GM18951 (cell line): Measurements from ENCODE around the gene MARK1.

ENCODE experiments used
- POLR2A ChIP-seq: IDR thresholded peaks from 4 replicates; pipeline ENCODE4 v1.6.1; 2011; ENCODE audit warnings: mild to moderate bottlenecking; ENCODE audit not compliant: insufficient read length, insufficient read depth; ENCODE audit errors: extremely low read depth
- in situ Hi-C: fragments of 300-500 bp; cut with MboI; formaldehyde crosslinking; loops from one replicate; pipeline ENCODE4 v1.12.0; 2022; ENCODE audit warnings: low sequenced_read_pairs, mixed read lengths, inconsistent platforms; ENCODE audit not compliant: unreplicated experiment

The MARK1 gene

GRCh38 chr1:220552672-220553260, 24.8 kb downstream of the MARK1 start:
- in situ Hi-C loops: no loop called here

GRCh38 chr1:220556641-220557040, 28.7 kb downstream of the MARK1 start:
- TF ChIP-seq POLR2A: no peak
- in situ Hi-C loops: no loop called here

More at GRCh38 chr1:220552672-220553260, 24.8 kb downstream of the MARK1 start:
- TF ChIP-seq POLR2A: no peak

- in situ Hi-C loops: no loop called here
These were observed 35.6 kb downstream of the MARK1 start for GRCh38 chr1:220563564-220563963.

GRCh38 chr1:220564216-220564615, 36.3 kb downstream of the MARK1 start:
- TF ChIP-seq POLR2A: no peak
- in situ Hi-C loops: no loop called here

More at GRCh38 chr1:220563564-220563963, 35.6 kb downstream of the MARK1 start:
- no peak for TF ChIP-seq POLR2A

GRCh38 chr1:220565670-220566069, 37.7 kb downstream of the MARK1 start:
- no peak for TF ChIP-seq POLR2A
- in situ Hi-C loops: no loop called here

GRCh38 chr1:220566869-220567268, 38.9 kb downstream of the MARK1 start:
- no peak for TF ChIP-seq POLR2A
- in situ Hi-C loops: no loop called here

- in situ Hi-C loops: no loop called here
- no peak for TF ChIP-seq POLR2A
These were observed 44.5 kb downstream of the MARK1 start for GRCh38 chr1:220572416-220572815.

GRCh38 chr1:220573836-220574235, 45.9 kb downstream of the MARK1 start:
- no peak for TF ChIP-seq POLR2A
- in situ Hi-C loops: no loop called here

- in situ Hi-C loops: no loop called here
- no peak for TF ChIP-seq POLR2A
These were observed 48.0 kb downstream of the MARK1 start for GRCh38 chr1:220575718-220576497.

- in situ Hi-C loops: no loop called here
- TF ChIP-seq POLR2A: no peak
These were observed 50.0 kb downstream of the MARK1 start for GRCh38 chr1:220577926-220578325.

- no peak for TF ChIP-seq POLR2A
- in situ Hi-C loops: no loop called here
These were observed 51.4 kb downstream of the MARK1 start for GRCh38 chr1:220579317-220579716.

- in situ Hi-C loops: no loop called here
These were observed 64.8 kb downstream of the MARK1 start for GRCh38 chr1:220592714-220593113.

GRCh38 chr1:220594356-220594755, 66.4 kb downstream of the MARK1 start:
- TF ChIP-seq POLR2A: no peak
- in situ Hi-C loops: no loop called here

More at GRCh38 chr1:220592714-220593113, 64.8 kb downstream of the MARK1 start:
- no peak for TF ChIP-seq POLR2A

GRCh38 chr1:220595179-220595578, 67.2 kb downstream of the MARK1 start:
- no peak for TF ChIP-seq POLR2A
- in situ Hi-C loops: no loop called here
